WTC11 (cell line): ENCODE data around the gene FGF21. TPM values are rescaled to one million over a fixed set of nuclear protein-coding genes. Genes with fewer than 3 reads are reported as not detected.

Experiments
- ATF1 ChIP-seq: sonication (generic); formaldehyde crosslinking; IDR thresholded peaks from 2 replicates; pipeline ENCODE4 v1.8.1; 2023; ENCODE audit warnings: mild to moderate bottlenecking, moderate library complexity, missing genetic modification reagents
- CBFB ChIP-seq: sonication (generic); formaldehyde crosslinking; IDR thresholded peaks from 2 replicates; pipeline ENCODE4 v1.8.1; 2022; ENCODE audit warnings: mild to moderate bottlenecking, low read depth, missing genetic modification reagents
- CREB1 ChIP-seq: sonication (generic); formaldehyde crosslinking; IDR thresholded peaks from 2 replicates; pipeline ENCODE4 v1.8.0; 2023; ENCODE audit warnings: mild to moderate bottlenecking, missing genetic modification reagents
- FOXK1 ChIP-seq: sonication (generic); formaldehyde crosslinking; IDR thresholded peaks from 2 replicates; pipeline ENCODE4 v1.8.0; 2022; ENCODE audit warnings: mild to moderate bottlenecking, moderate library complexity, missing genetic modification reagents
- GTF2I ChIP-seq: fragments of 250-450 bp; sonication (Bioruptor Pico); conservative IDR thresholded peaks from 2 replicates; pipeline ENCODE4 v1.4.0; 2021; ENCODE audit warnings: mild to moderate bottlenecking
- HMGA2 ChIP-seq: fragments of 250-450 bp; sonication (Bioruptor Pico); IDR thresholded peaks from 2 replicates; pipeline ENCODE4 v1.4.0; 2021; ENCODE audit warnings: mild to moderate bottlenecking, moderate library complexity
- IRF2 ChIP-seq: sonication (generic); formaldehyde crosslinking; IDR thresholded peaks from 2 replicates; pipeline ENCODE4 v1.8.0; 2022; ENCODE audit warnings: low read depth, missing genetic modification reagents, borderline replicate concordance
- NR1H2 ChIP-seq: sonication (generic); formaldehyde crosslinking; IDR thresholded peaks from 2 replicates; pipeline ENCODE4 v1.9.0; 2021; ENCODE audit warnings: mild to moderate bottlenecking, moderate library complexity, missing genetic modification reagents
- NR2C2 ChIP-seq: sonication (generic); formaldehyde crosslinking; IDR thresholded peaks from 2 replicates; pipeline ENCODE4 v1.8.0; 2022; ENCODE audit warnings: mild to moderate bottlenecking, missing genetic modification reagents
- OVOL2 ChIP-seq: fragments of 250-450 bp; sonication (Bioruptor Pico); IDR thresholded peaks from 2 replicates; pipeline ENCODE4 v1.9.0; 2021; ENCODE audit warnings: mild to moderate bottlenecking, borderline replicate concordance
- PRRX2 ChIP-seq: fragments of 250-450 bp; sonication (Bioruptor Pico); IDR thresholded peaks from 2 replicates; pipeline ENCODE4 v1.8.0; 2021; ENCODE audit warnings: mild to moderate bottlenecking
- TCF7 ChIP-seq: sonication (generic); formaldehyde crosslinking; IDR thresholded peaks from 2 replicates; pipeline ENCODE4 v1.8.0; 2022; ENCODE audit warnings: mild to moderate bottlenecking, low read depth, missing genetic modification reagents, moderate library complexity
- TEAD4 ChIP-seq: sonication (generic); formaldehyde crosslinking; IDR thresholded peaks from 2 replicates; pipeline ENCODE4 v1.8.0; 2022; ENCODE audit warnings: mild to moderate bottlenecking, missing genetic modification reagents
- ZNF121 ChIP-seq: sonication (generic); formaldehyde crosslinking; IDR thresholded peaks from 2 replicates; pipeline ENCODE4 v1.8.0; 2023; ENCODE audit warnings: missing genetic modification reagents
- ZNF317 ChIP-seq: sonication (generic); formaldehyde crosslinking; IDR thresholded peaks from 2 replicates; pipeline ENCODE4 v1.8.1; 2023; ENCODE audit warnings: low read depth, mild to moderate bottlenecking, moderate library complexity, missing genetic modification reagents, borderline replicate concordance
- ZNF423 ChIP-seq: fragments of 250-450 bp; sonication (Bioruptor Pico); IDR thresholded peaks from 2 replicates; pipeline ENCODE4 v2.1.2; 2022; ENCODE audit warnings: mild to moderate bottlenecking, moderate library complexity
- total RNA-seq: library from RNA; stranded (reverse); gene quantifications from 3 replicates; pipeline ENCODE4 v1.2.3, GENCODE V29; 2021
- TF ChIP-seq, protein P1 (sequence below): sonication (generic); formaldehyde crosslinking; IDR thresholded peaks from 2 replicates; pipeline ENCODE4 v1.8.1; 2023; ENCODE audit warnings: mild to moderate bottlenecking, missing genetic modification reagents
- TF ChIP-seq, protein P2 (sequence below): sonication (generic); formaldehyde crosslinking; IDR thresholded peaks from 2 replicates; pipeline ENCODE4 v1.8.0; 2023; ENCODE audit warnings: missing genetic modification reagents
- TF ChIP-seq, protein P3 (sequence below): sonication (generic); formaldehyde crosslinking; IDR thresholded peaks from 2 replicates; pipeline ENCODE4 v1.8.0; 2022; ENCODE audit warnings: mild to moderate bottlenecking, missing genetic modification reagents
- TF ChIP-seq, protein P4 (sequence below): sonication (generic); formaldehyde crosslinking; IDR thresholded peaks from 2 replicates; pipeline ENCODE4 v1.8.0; 2023; ENCODE audit warnings: missing genetic modification reagents, mild to moderate bottlenecking, borderline replicate concordance
- TF ChIP-seq, protein P5 (sequence below): sonication (generic); formaldehyde crosslinking; IDR thresholded peaks from 2 replicates; pipeline ENCODE4 v1.8.0; 2023; ENCODE audit warnings: mild to moderate bottlenecking, missing genetic modification reagents
- TF ChIP-seq, protein P6 (sequence below): fragments of 250-450 bp; sonication (Bioruptor Pico); IDR thresholded peaks from 2 replicates; pipeline ENCODE4 v1.9.0; 2021; ENCODE audit warnings: mild to moderate bottlenecking, borderline replicate concordance
- TF ChIP-seq, protein P7 (sequence below): fragments of 250-450 bp; sonication (Bioruptor Pico); IDR thresholded peaks from 2 replicates; pipeline ENCODE4 v1.8.0; 2021; ENCODE audit warnings: mild to moderate bottlenecking
- TF ChIP-seq, protein P8 (sequence below): fragments of 250-450 bp; sonication (Bioruptor Pico); IDR thresholded peaks from 2 replicates; pipeline ENCODE4 v1.9.0; 2021; ENCODE audit warnings: mild to moderate bottlenecking

FGF21 gene
- total RNA-seq, 1 experiment from 2014 or later = 0.26 TPM

DNA sequence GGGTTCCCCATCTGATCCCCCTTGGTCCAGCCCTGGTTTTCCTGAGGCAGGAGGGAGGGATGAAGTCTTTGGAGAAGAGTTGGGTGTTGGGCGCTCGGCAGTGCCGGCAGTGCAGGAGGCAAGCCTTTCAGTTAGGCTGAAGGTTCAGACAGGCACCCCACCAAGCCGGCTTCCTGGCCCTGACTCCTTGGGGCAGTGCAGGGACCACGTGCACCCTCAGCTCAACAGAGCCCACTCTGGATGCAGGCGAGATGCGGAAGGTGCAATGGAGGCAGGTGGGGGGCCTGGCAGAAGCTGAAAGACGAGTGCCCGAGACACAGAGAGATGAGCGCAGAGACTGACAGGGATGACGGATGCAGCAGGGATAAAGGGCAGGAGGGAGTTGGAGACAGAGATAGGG, 46.9 kb upstream of the FGF21 start (continued):
- TF ChIP-seq TCF7 (CRISPR knock-in tag) (no peak), PRRX2 (CRISPR knock-in tag) (no peak), NR2C2 (no peak), OVOL2 (no peak), TEAD4 (CRISPR knock-in tag) (no peak), HMGA2 (CRISPR knock-in tag) (no peak), CREB1 (CRISPR knock-in tag) (no peak), ZNF317 (no peak), FOXK1 (CRISPR knock-in tag) (no peak), IRF2 (CRISPR knock-in tag) (no peak), ZNF121 (CRISPR knock-in tag) (peak; percentile 61; the same call in 1 of the 2 replicates), ATF1 (CRISPR knock-in tag) (no peak), NR1H2 (CRISPR knock-in tag) (no peak), CBFB (CRISPR knock-in tag) (no peak), ZNF423 (no peak), GTF2I (CRISPR knock-in tag) (no peak)
- TF ChIP-seq, protein P1, sequence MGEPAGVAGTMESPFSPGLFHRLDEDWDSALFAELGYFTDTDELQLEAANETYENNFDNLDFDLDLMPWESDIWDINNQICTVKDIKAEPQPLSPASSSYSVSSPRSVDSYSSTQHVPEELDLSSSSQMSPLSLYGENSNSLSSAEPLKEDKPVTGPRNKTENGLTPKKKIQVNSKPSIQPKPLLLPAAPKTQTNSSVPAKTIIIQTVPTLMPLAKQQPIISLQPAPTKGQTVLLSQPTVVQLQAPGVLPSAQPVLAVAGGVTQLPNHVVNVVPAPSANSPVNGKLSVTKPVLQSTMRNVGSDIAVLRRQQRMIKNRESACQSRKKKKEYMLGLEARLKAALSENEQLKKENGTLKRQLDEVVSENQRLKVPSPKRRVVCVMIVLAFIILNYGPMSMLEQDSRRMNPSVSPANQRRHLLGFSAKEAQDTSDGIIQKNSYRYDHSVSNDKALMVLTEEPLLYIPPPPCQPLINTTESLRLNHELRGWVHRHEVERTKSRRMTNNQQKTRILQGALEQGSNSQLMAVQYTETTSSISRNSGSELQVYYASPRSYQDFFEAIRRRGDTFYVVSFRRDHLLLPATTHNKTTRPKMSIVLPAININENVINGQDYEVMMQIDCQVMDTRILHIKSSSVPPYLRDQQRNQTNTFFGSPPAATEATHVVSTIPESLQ (CRISPR knock-in tag) = no peak
- TF ChIP-seq, protein P2, sequence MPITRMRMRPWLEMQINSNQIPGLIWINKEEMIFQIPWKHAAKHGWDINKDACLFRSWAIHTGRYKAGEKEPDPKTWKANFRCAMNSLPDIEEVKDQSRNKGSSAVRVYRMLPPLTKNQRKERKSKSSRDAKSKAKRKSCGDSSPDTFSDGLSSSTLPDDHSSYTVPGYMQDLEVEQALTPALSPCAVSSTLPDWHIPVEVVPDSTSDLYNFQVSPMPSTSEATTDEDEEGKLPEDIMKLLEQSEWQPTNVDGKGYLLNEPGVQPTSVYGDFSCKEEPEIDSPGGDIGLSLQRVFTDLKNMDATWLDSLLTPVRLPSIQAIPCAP (CRISPR knock-in tag) = no peak
- TF ChIP-seq, protein P3, sequence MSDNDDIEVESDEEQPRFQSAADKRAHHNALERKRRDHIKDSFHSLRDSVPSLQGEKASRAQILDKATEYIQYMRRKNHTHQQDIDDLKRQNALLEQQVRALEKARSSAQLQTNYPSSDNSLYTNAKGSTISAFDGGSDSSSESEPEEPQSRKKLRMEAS (CRISPR knock-in tag) = peak; percentile 56
- TF ChIP-seq, protein P4, sequence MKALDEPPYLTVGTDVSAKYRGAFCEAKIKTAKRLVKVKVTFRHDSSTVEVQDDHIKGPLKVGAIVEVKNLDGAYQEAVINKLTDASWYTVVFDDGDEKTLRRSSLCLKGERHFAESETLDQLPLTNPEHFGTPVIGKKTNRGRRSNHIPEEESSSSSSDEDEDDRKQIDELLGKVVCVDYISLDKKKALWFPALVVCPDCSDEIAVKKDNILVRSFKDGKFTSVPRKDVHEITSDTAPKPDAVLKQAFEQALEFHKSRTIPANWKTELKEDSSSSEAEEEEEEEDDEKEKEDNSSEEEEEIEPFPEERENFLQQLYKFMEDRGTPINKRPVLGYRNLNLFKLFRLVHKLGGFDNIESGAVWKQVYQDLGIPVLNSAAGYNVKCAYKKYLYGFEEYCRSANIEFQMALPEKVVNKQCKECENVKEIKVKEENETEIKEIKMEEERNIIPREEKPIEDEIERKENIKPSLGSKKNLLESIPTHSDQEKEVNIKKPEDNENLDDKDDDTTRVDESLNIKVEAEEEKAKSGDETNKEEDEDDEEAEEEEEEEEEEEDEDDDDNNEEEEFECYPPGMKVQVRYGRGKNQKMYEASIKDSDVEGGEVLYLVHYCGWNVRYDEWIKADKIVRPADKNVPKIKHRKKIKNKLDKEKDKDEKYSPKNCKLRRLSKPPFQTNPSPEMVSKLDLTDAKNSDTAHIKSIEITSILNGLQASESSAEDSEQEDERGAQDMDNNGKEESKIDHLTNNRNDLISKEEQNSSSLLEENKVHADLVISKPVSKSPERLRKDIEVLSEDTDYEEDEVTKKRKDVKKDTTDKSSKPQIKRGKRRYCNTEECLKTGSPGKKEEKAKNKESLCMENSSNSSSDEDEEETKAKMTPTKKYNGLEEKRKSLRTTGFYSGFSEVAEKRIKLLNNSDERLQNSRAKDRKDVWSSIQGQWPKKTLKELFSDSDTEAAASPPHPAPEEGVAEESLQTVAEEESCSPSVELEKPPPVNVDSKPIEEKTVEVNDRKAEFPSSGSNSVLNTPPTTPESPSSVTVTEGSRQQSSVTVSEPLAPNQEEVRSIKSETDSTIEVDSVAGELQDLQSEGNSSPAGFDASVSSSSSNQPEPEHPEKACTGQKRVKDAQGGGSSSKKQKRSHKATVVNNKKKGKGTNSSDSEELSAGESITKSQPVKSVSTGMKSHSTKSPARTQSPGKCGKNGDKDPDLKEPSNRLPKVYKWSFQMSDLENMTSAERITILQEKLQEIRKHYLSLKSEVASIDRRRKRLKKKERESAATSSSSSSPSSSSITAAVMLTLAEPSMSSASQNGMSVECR = no peak
- TF ChIP-seq, protein P5, sequence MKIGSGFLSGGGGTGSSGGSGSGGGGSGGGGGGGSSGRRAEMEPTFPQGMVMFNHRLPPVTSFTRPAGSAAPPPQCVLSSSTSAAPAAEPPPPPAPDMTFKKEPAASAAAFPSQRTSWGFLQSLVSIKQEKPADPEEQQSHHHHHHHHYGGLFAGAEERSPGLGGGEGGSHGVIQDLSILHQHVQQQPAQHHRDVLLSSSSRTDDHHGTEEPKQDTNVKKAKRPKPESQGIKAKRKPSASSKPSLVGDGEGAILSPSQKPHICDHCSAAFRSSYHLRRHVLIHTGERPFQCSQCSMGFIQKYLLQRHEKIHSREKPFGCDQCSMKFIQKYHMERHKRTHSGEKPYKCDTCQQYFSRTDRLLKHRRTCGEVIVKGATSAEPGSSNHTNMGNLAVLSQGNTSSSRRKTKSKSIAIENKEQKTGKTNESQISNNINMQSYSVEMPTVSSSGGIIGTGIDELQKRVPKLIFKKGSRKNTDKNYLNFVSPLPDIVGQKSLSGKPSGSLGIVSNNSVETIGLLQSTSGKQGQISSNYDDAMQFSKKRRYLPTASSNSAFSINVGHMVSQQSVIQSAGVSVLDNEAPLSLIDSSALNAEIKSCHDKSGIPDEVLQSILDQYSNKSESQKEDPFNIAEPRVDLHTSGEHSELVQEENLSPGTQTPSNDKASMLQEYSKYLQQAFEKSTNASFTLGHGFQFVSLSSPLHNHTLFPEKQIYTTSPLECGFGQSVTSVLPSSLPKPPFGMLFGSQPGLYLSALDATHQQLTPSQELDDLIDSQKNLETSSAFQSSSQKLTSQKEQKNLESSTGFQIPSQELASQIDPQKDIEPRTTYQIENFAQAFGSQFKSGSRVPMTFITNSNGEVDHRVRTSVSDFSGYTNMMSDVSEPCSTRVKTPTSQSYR (CRISPR knock-in tag) = no peak
- TF ChIP-seq, protein P6, sequence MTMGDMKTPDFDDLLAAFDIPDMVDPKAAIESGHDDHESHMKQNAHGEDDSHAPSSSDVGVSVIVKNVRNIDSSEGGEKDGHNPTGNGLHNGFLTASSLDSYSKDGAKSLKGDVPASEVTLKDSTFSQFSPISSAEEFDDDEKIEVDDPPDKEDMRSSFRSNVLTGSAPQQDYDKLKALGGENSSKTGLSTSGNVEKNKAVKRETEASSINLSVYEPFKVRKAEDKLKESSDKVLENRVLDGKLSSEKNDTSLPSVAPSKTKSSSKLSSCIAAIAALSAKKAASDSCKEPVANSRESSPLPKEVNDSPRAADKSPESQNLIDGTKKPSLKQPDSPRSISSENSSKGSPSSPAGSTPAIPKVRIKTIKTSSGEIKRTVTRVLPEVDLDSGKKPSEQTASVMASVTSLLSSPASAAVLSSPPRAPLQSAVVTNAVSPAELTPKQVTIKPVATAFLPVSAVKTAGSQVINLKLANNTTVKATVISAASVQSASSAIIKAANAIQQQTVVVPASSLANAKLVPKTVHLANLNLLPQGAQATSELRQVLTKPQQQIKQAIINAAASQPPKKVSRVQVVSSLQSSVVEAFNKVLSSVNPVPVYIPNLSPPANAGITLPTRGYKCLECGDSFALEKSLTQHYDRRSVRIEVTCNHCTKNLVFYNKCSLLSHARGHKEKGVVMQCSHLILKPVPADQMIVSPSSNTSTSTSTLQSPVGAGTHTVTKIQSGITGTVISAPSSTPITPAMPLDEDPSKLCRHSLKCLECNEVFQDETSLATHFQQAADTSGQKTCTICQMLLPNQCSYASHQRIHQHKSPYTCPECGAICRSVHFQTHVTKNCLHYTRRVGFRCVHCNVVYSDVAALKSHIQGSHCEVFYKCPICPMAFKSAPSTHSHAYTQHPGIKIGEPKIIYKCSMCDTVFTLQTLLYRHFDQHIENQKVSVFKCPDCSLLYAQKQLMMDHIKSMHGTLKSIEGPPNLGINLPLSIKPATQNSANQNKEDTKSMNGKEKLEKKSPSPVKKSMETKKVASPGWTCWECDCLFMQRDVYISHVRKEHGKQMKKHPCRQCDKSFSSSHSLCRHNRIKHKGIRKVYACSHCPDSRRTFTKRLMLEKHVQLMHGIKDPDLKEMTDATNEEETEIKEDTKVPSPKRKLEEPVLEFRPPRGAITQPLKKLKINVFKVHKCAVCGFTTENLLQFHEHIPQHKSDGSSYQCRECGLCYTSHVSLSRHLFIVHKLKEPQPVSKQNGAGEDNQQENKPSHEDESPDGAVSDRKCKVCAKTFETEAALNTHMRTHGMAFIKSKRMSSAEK (CRISPR knock-in tag) = no peak
- TF ChIP-seq, protein P7, sequence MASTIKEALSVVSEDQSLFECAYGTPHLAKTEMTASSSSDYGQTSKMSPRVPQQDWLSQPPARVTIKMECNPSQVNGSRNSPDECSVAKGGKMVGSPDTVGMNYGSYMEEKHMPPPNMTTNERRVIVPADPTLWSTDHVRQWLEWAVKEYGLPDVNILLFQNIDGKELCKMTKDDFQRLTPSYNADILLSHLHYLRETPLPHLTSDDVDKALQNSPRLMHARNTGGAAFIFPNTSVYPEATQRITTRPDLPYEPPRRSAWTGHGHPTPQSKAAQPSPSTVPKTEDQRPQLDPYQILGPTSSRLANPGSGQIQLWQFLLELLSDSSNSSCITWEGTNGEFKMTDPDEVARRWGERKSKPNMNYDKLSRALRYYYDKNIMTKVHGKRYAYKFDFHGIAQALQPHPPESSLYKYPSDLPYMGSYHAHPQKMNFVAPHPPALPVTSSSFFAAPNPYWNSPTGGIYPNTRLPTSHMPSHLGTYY (CRISPR knock-in tag) = no peak
- TF ChIP-seq, protein P8, sequence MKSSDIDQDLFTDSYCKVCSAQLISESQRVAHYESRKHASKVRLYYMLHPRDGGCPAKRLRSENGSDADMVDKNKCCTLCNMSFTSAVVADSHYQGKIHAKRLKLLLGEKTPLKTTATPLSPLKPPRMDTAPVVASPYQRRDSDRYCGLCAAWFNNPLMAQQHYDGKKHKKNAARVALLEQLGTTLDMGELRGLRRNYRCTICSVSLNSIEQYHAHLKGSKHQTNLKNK (CRISPR knock-in tag) = no peak
